Fibroblast of villous mesenchyme (primary cell): Measurements from ENCODE around the gene EVX1. TPM values are rescaled to one million over a fixed set of nuclear protein-coding genes. Genes with fewer than 3 reads are reported as not detected.

Experiments
- DNase-seq: peaks from one replicate; pipeline ENCODE4 v3.0.0-alpha.2; 2010; ENCODE audit warnings: low read depth
- H3K4me3 ChIP-seq: 2 replicates; pipeline ENCODE4 v1.5.1; 2011; ENCODE audit warnings: low read depth, mild to moderate bottlenecking, low read length
- CTCF ChIP-seq: IDR thresholded peaks from 2 replicates; pipeline ENCODE4 v1.5.1; 2012; ENCODE audit warnings: low read depth, mild to moderate bottlenecking, low read length; ENCODE audit not compliant: insufficient read depth
- total RNA-seq: library from RNA; depleted of rRNA; stranded (reverse); fragments of >200 nt; gene quantifications from 2 replicates; pipeline ENCODE4 v1.2.3, GENCODE V29; 2012

EVX1 gene
- total RNA-seq, 1 donor: not detected

GRCh38 chr7:27202018-27202861 is 40.4 kb upstream of the EVX1 start:
- H3K4me3 ChIP-seq: peak overlapping the region; percentile 86
- TF ChIP-seq CTCF: no peak
- DNase-seq: peak; percentile 49

- H3K4me3 ChIP-seq: peak overlapping the region; percentile 86
- peak; percentile 38 for DNase-seq
- TF ChIP-seq CTCF: no peak
These were observed 39.8 kb upstream of the EVX1 start for GRCh38 chr7:27202862-27203134.

GRCh38 chr7:27203365-27203953 is 39.1 kb upstream of the EVX1 start:
- H3K4me3 ChIP-seq: peak overlapping the region; percentile 86
- peak; percentile 13 for DNase-seq
- TF ChIP-seq CTCF: no peak

- H3K4me3 ChIP-seq: peak overlapping the region; percentile 86
- DNase-seq: peak; percentile 17
- no peak for TF ChIP-seq CTCF
These were observed 38.5 kb upstream of the EVX1 start for GRCh38 chr7:27203964-27204594.

GRCh38 chr7:27204851-27205322 is 37.7 kb upstream of the EVX1 start:
- DNase-seq: peak; percentile 60

More at GRCh38 chr7:27204851-27205322, 37.7 kb upstream of the EVX1 start:
- H3K4me3 ChIP-seq: peak overlapping the region; percentile 86
- no peak for TF ChIP-seq CTCF
